Measurements from ENCODE around the gene SPSB2. TPM values are rescaled to one million over a fixed set of nuclear protein-coding genes. Genes with fewer than 3 reads are reported as not detected.

The SPSB2 gene
- total and polyA plus RNA-seq, 9 of the 15 experiments (the other 6 are each of a cell fraction or from before 2014, with no cell fraction given): 0.10 to 10.6 (median 1.9) TPM

GRCh38 chr12:6890789-6891645 lies 17.9 kb upstream of the SPSB2 start (continued):
- no peak for TF ChIP-seq RREB1 (CRISPR knock-in tag; IDR thresholded peaks at IDR 0.05)
- TF ChIP-seq POLR2AphosphoS2 (IDR thresholded peaks at IDR 0.05; ENCODE audit: low read length): 0 out of 2 replicates have a peak, but pooled peaks have one; percentile 68
- TF ChIP-seq KLF10 (CRISPR knock-in tag; IDR thresholded peaks at IDR 0.05): no peak
- TF ChIP-seq SNRNP70 (optimal IDR thresholded peaks at IDR 0.05; ENCODE audit: low read depth, low read length): no peak
- TF ChIP-seq ELF1 (tag; IDR thresholded peaks at IDR 0.05): peak; percentile 3; the same call in 1 of the 2 replicates
- TF ChIP-seq TCF15 (CRISPR knock-in tag; IDR thresholded peaks at IDR 0.05): no peak
- no peak for TF ChIP-seq ZNF165 (CRISPR knock-in tag; IDR thresholded peaks at IDR 0.05; ENCODE audit: borderline replicate concordance)
- TF ChIP-seq TRIM28 (IDR thresholded peaks at IDR 0.05): no peak
- no peak for TF ChIP-seq ZNF274 (IDR thresholded peaks at IDR 0.05; ENCODE audit: borderline replicate concordance, low read depth, low read length)
- no peak for TF ChIP-seq NR2C1 (IDR thresholded peaks at IDR 0.05)
- no peak for TF ChIP-seq NR2C1 (tag; IDR thresholded peaks at IDR 0.05)
- no peak for TF ChIP-seq KDM2B (CRISPR knock-in tag; IDR thresholded peaks at IDR 0.05)
- peak in 1 of 3 experiments; percentile 81; a peak in 2 of 6 replicates for TF ChIP-seq ZBTB11 (CRISPR knock-in tag; IDR thresholded peaks at IDR 0.05)
- no peak for TF ChIP-seq HNRNPH1 (optimal IDR thresholded peaks at IDR 0.05; ENCODE audit: low read depth, low read length)
- TF ChIP-seq FOXO4 (CRISPR knock-in tag; IDR thresholded peaks at IDR 0.05): no peak
- peak; percentile 86 for TF ChIP-seq RBFOX2 (IDR thresholded peaks at IDR 0.05; ENCODE audit: low read depth, low read length)

All from K562 (cell line).